Stimulated activated CD8-positive, alpha-beta memory T cell treated with anti-CD3 and anti-CD28 coated beads, Interleukin-7, amount 100 ng/mL, for 48 hours (primary cell): Measurements from ENCODE around the gene FLNB.
"Not testable (repeated sequence)": the region's sequence is repeated elsewhere in the genome, so short reads cannot be mapped to it uniquely, and the experiment has no call there.

Source experiments
- DNase-seq, 2 donors: peaks; one replicate each; pipeline ENCODE4 v3.0.0-alpha.2; 2020; ENCODE audit warnings: low read depth in 1 of 2; ENCODE audit errors: extremely low read depth in 1 of 2

Gene FLNB

GRCh38 chr3:58197588-58197987, 189.4 kb downstream of the FLNB start:
- no peak for DNase-seq

- DNase-seq = no peak
Observed at GRCh38 chr3:58198362-58198761, 190.1 kb downstream of the FLNB start.

- DNase-seq = no peak
Observed at GRCh38 chr3:58198804-58199203, 190.6 kb downstream of the FLNB start.

GRCh38 chr3:58200121-58200709, 192.0 kb downstream of the FLNB start:
- no peak for DNase-seq

- no peak for DNase-seq
Observed at GRCh38 chr3:58200846-58201355, 192.7 kb downstream of the FLNB start.

GRCh38 chr3:58201451-58201850, 193.2 kb downstream of the FLNB start:
- not testable (repeated sequence) for DNase-seq

- no peak for DNase-seq
Observed at GRCh38 chr3:58202917-58203360, 194.7 kb downstream of the FLNB start.

GRCh38 chr3:58203541-58203940, 195.3 kb downstream of the FLNB start:
- DNase-seq = no peak

- no peak for DNase-seq
Observed at GRCh38 chr3:58204720-58205119, 196.5 kb downstream of the FLNB start.

- DNase-seq = no peak
Observed at GRCh38 chr3:58205981-58206380, 197.8 kb downstream of the FLNB start.

- peak in 1 of 2 donors; percentile 39 for DNase-seq
Observed at GRCh38 chr3:58206406-58207011, 198.3 kb downstream of the FLNB start.

GRCh38 chr3:58207954-58208353, 199.7 kb downstream of the FLNB start:
- no peak for DNase-seq

- no peak for DNase-seq
Observed at GRCh38 chr3:58209933-58210332, 201.7 kb downstream of the FLNB start.

GRCh38 chr3:58210761-58211460, 202.7 kb downstream of the FLNB start, which contains the start of gene DNASE1L3:
Gene DNASE1L3 (minus strand): TSS chr3:58210972. CDS start chr3:58210906, 66 bp downstream.
- DNase-seq = no peak

- DNase-seq = peak; percentile 26 to 60
Observed at GRCh38 chr3:58214484-58215316, 206.5 kb downstream of the FLNB start.

GRCh38 chr3:58215317-58216025, 207.2 kb downstream of the FLNB start:
- DNase-seq = no peak

GRCh38 chr3:58216496-58217195, 208.4 kb downstream of the FLNB start:
- DNase-seq = no peak

GRCh38 chr3:58217209-58217811, 209.1 kb downstream of the FLNB start:
- peak in 1 of 2 donors; percentile 44 for DNase-seq

- DNase-seq = no peak
Observed at GRCh38 chr3:58218904-58219303, 210.7 kb downstream of the FLNB start.
